ENCODE data around the gene ARHGEF3.

The ARHGEF3 gene

GRCh38 chr3:56813653-56813960 is 11.9 kb upstream of the ARHGEF3 start:
- H3K4me3 ChIP-seq (ENCODE audit: low read length) = no peak overlapping the region
- TF ChIP-seq CTCF (IDR thresholded peaks at IDR 0.05; ENCODE audit: insufficient read depth, low read depth, low read length, missing control alignments) = no peak
- DNase-seq (ENCODE audit: low read depth) = no peak

- no peak for TF ChIP-seq CTCF (IDR thresholded peaks at IDR 0.05; ENCODE audit: insufficient read depth, low read depth, low read length, missing control alignments)
- DNase-seq (ENCODE audit: low read depth) = peak; percentile 72
- H3K4me3 ChIP-seq (ENCODE audit: low read length) = no peak overlapping the region
These were observed 11.3 kb upstream of the ARHGEF3 start for GRCh38 chr3:56812754-56813652.

DNA sequence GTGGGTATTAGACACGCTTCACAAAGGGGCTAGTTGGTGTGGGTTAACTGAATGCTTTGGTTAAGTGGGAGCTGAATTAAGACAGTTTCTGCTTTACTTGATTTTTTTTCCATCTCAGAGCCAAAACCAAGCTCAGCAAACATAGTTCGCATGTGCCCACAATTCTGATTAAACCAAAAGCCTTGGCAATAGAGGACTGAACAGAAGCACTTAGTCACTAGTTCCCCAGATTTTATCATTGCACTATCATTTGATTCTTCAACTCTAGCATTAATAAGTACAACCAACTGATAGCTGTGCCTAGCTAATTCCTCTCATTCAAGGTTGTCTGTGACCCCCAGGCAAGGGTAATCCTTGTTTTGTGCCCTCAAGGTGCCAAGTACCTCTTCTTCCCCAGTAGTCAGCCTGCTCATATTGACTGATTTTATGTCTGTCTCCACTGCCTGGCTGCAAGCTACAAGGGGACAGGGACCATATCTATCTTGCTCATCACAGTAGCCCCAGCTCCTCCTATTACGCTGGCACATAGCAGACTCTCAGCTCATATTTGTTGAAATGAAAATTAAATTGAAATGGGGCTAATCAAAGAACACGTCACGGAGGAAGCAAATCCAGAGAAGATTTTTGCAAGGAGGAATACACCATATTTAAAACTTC is 9.9 kb upstream of the ARHGEF3 start:
- TF ChIP-seq CTCF (IDR thresholded peaks at IDR 0.05; ENCODE audit: insufficient read depth, low read depth, low read length, missing control alignments) = no peak
- H3K4me3 ChIP-seq (ENCODE audit: low read length) = no peak overlapping the region
- DNase-seq (ENCODE audit: low read depth) = no peak

GRCh38 chr3:56810577-56811545 is 9.1 kb upstream of the ARHGEF3 start:
- DNase-seq (ENCODE audit: low read depth) = peak; percentile 84
- no peak for TF ChIP-seq CTCF (IDR thresholded peaks at IDR 0.05; ENCODE audit: insufficient read depth, low read depth, low read length, missing control alignments)
- H3K4me3 ChIP-seq (ENCODE audit: low read length) = no peak overlapping the region

GRCh38 chr3:56806407-56806806 is 4.7 kb upstream of the ARHGEF3 start:
- TF ChIP-seq CTCF (IDR thresholded peaks at IDR 0.05; ENCODE audit: insufficient read depth, low read depth, low read length, missing control alignments) = no peak
- DNase-seq (ENCODE audit: low read depth) = no peak
- no peak overlapping the region for H3K4me3 ChIP-seq (ENCODE audit: low read length)

GRCh38 chr3:56802790-56803189 is 1.0 kb upstream of the ARHGEF3 start:
- TF ChIP-seq CTCF (IDR thresholded peaks at IDR 0.05; ENCODE audit: insufficient read depth, low read depth, low read length, missing control alignments) = no peak
- DNase-seq (ENCODE audit: low read depth) = no peak
- no peak overlapping the region for H3K4me3 ChIP-seq (ENCODE audit: low read length)
